NB4 (cell line): ENCODE results near the gene FZD7.

Source experiments
- CTCF ChIP-seq: IDR thresholded peaks from one replicate; pipeline ENCODE4 v1.5.1; 2012; ENCODE audit warnings: low read depth, low read length
- MYC ChIP-seq: IDR thresholded peaks from 2 replicates; pipeline ENCODE4 v1.6.1; 2011; ENCODE audit warnings: low read depth, low read length
- POLR2A ChIP-seq: IDR thresholded peaks from 2 replicates; pipeline ENCODE4 v1.6.1; 2011; ENCODE audit warnings: mild to moderate bottlenecking; ENCODE audit not compliant: insufficient read length; ENCODE audit errors: extremely low read depth
- TF ChIP-seq, protein P1 (sequence below): IDR thresholded peaks from 2 replicates; pipeline ENCODE4 v1.6.1; 2011; ENCODE audit warnings: low read depth, low read length

DNA sequence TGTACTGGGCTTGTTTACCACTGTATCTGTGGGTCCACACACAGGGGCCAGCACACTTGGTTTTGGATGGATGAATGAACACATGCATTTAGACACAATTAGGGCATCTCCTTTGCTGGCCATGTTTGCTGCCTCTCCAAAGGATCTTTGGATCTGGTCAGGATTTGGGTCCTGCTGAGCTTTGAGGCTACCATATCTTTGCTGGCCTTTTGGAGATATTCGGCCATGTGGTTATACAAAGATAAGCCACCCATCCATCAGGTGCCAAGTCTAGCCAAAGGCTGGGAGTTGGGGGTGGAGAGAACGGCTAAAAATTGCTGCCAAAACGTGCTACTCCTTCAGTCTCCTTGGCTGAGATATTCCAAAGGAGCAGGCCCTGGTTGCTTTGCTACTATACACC, 18.2 kb upstream of the FZD7 start:
- TF ChIP-seq CTCF, result no peak
- TF ChIP-seq POLR2A, result no peak
- TF ChIP-seq, protein P1, sequence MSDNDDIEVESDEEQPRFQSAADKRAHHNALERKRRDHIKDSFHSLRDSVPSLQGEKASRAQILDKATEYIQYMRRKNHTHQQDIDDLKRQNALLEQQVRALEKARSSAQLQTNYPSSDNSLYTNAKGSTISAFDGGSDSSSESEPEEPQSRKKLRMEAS, result no peak
- TF ChIP-seq MYC, result no peak
